Kidney (tissue), 14 donors: ENCODE results near the gene RPTOR. TPM values are rescaled to one million over a fixed set of nuclear protein-coding genes. Genes with fewer than 3 reads are reported as not detected.

Source experiments
- DNase-seq, 5 donors: peaks; one replicate each; pipeline ENCODE4 v3.0.0-alpha.2; 2013 to 2020
- FAIRE-seq: peaks from 2 replicates; lab custom pipeline; 2012; peaks lifted over from hg19 to GRCh38; lab: Jason Lieb, UNC
- H3K27ac ChIP-seq, 2 donors: one replicate each; pipeline ENCODE4 v1.7.0; 2013; ENCODE audit warnings: low read depth in 2 of 2, low read length in 2 of 2, inconsistent platforms in 1 of 2
- H3K27me3 ChIP-seq: one replicate; pipeline ENCODE4 v1.7.1; 2013; ENCODE audit warnings: low read length, inconsistent platforms; ENCODE audit not compliant: control insufficient read depth, insufficient read depth
- H3K36me3 ChIP-seq, 3 donors: one replicate each; pipeline versions ENCODE4 v1.7.0 to v1.7.1; 2013; ENCODE audit warnings: low read length in 3 of 3, control low read depth in 1 of 3, inconsistent platforms in 1 of 3; ENCODE audit not compliant: insufficient read depth in 3 of 3, control insufficient read depth in 2 of 3
- H3K4me1 ChIP-seq, 3 donors: one replicate each; pipeline versions ENCODE4 v1.7.0 to v1.7.1; 2013; ENCODE audit warnings: low read length in 3 of 3, inconsistent platforms in 1 of 3, low read depth in 1 of 3; ENCODE audit not compliant: control insufficient read depth in 2 of 3, insufficient read depth in 2 of 3
- H3K4me3 ChIP-seq, 3 donors: one replicate each; pipeline versions ENCODE4 v1.7.0 to v1.8.1; 2013; ENCODE audit warnings: low read length in 3 of 3, control low read depth in 1 of 3, inconsistent platforms in 1 of 3
- H3K9ac ChIP-seq, 3 donors: one replicate each; pipeline versions ENCODE4 v1.7.0 to v1.7.1; 2013; ENCODE audit warnings: low read length in 3 of 3, control low read depth in 1 of 3, inconsistent platforms in 1 of 3
- H3K9me3 ChIP-seq, 3 donors: one replicate each; pipeline versions ENCODE4 v1.7.0 to v1.7.1; 2013; ENCODE audit warnings: low read length in 3 of 3, control low read depth in 1 of 3, inconsistent platforms in 1 of 3; ENCODE audit not compliant: control insufficient read depth in 2 of 3, insufficient read depth in 1 of 3
- intact Hi-C: fragments of 100-400 bp; cut with DNase I; formaldehyde crosslinking; loops from one replicate; pipeline ENCODE4 v1.11.1; 2022
- polyA plus RNA-seq: library from polyadenylated mRNA; stranded (reverse); fragments of 350-450 nt; fragmentation: Illumina TruSeq; extraction: RNeasy Lipid Tissue Mini Kit (QIAGEN cat#74804); gene quantifications from one replicate; pipeline ENCODE4 v1.2.3, GENCODE V29; 2014; ENCODE audit warnings: low read depth, low replicate concordance; ENCODE audit not compliant: insufficient read depth
- total RNA-seq: library from RNA; stranded (reverse); fragmentation: NEBNext Ultra II Directional; extraction: Animal tissue kit (Norgen Biotek cat#: 25700); gene quantifications from one replicate; pipeline ENCODE4 v1.2.1, GENCODE V29; 2021
- TF ChIP-seq, protein P1 (sequence below): IDR thresholded peaks from 3 replicates; pipeline ENCODE4 v1.5.1; 2012; ENCODE audit warnings: mild to moderate bottlenecking, moderate library complexity, borderline replicate concordance; ENCODE audit not compliant: insufficient read depth; ENCODE audit errors: extremely low read depth
- donor health status: control.
- donor health status: control.
- donor health status: control.
- donor health status: control.
- donor health status: control.
- donor health status: DM: yes; HTN: yes; CAD: no.
- donor health status: Normal renal cell carcinoma (clear cell type).

RPTOR gene
- total and polyA plus RNA-seq, 2 donors from 2014 or later = 5.5 to 37.6 TPM

DNA sequence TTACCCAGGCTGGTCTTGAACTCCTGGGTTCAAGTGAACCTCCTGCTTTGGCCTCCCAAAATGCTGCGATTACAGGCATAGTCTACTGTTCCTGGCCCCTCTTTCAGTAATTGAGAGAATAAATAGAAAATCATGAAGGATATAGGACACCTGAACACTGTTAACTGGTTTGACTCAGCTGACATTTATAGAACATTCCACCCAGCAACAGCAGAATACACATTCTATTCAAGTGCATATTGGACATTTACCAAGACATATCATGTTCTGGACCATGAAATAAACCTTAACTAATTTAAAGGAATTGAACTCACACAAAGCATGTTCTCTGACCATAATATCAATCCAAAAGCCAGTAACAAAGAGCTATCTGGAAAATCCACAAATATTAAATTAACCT, 470.5 kb downstream of the RPTOR start:
- peaks cover 0 to 8% (median 0%) of the 10 kb centered on the region in 3 donors for H3K4me1 ChIP-seq
- no peak overlapping the region for H3K27ac ChIP-seq
- FAIRE-seq = no peak
- no peak overlapping the region for H3K4me3 ChIP-seq
- intact Hi-C loops = no loop called here
- no peaks in the 10 kb centered on the region for H3K36me3 ChIP-seq
- H3K9ac ChIP-seq = no peak overlapping the region
- H3K9me3 ChIP-seq = peaks cover 0 to 5% (median 0%) of the 10 kb centered on the region in 3 donors
- no peak for DNase-seq
- no peaks in the 10 kb centered on the region for H3K27me3 ChIP-seq
- TF ChIP-seq, protein P1, sequence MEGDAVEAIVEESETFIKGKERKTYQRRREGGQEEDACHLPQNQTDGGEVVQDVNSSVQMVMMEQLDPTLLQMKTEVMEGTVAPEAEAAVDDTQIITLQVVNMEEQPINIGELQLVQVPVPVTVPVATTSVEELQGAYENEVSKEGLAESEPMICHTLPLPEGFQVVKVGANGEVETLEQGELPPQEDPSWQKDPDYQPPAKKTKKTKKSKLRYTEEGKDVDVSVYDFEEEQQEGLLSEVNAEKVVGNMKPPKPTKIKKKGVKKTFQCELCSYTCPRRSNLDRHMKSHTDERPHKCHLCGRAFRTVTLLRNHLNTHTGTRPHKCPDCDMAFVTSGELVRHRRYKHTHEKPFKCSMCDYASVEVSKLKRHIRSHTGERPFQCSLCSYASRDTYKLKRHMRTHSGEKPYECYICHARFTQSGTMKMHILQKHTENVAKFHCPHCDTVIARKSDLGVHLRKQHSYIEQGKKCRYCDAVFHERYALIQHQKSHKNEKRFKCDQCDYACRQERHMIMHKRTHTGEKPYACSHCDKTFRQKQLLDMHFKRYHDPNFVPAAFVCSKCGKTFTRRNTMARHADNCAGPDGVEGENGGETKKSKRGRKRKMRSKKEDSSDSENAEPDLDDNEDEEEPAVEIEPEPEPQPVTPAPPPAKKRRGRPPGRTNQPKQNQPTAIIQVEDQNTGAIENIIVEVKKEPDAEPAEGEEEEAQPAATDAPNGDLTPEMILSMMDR = no peak

Other genes with a start within 250 kb of the RPTOR start
- gene ENDOV, start 129.7 kb upstream of the RPTOR start, total RNA-seq = 28.0 TPM
- gene ENDOV, start 129.7 kb upstream of the RPTOR start, polyA plus RNA-seq = 20.3 TPM
- gene NPTX1, start 68.2 kb upstream of the RPTOR start, total RNA-seq = 0.31 TPM
- gene NPTX1, start 68.2 kb upstream of the RPTOR start, polyA plus RNA-seq = 0.39 TPM